OCI-LY7 (cell line): Measurements from ENCODE around the gene CCT7. TPM values are rescaled to one million over a fixed set of nuclear protein-coding genes. Genes with fewer than 3 reads are reported as not detected.

Source experiments
- BruUV-seq: library from RNA; stranded (reverse); fragments of 400-500 nt; replicated peaks from 2 replicates; lab custom pipeline; 2021; lab: Mats Ljungman, UMichigan
- CTCF ChIA-PET: fragments of 300-600 bp; sonication (Branson Sonifier 250); formaldehyde crosslinking; loops from one replicate; lab custom pipeline; 2022; ENCODE audit warnings: antibody characterized with exemption; ENCODE audit not compliant: unreplicated experiment; lab: Charles Lee
- POLR2A ChIA-PET: fragments of 300-600 bp; sonication (Branson Sonifier 250); formaldehyde crosslinking; loops from one replicate; lab custom pipeline; 2022; ENCODE audit warnings: antibody characterized with exemption; lab: Charles Lee
- DNase-seq: peaks from one replicate; pipeline ENCODE4 v3.0.0-alpha.2; 2015; ENCODE audit warnings: low spot score
- H2AFZ ChIP-seq: fragments of 200-600 bp; sonication (generic), shearing (Covaris generic); 2 replicates; pipeline ENCODE4 v1.6.1; 2014; ENCODE audit warnings: mild to moderate bottlenecking, antibody characterized with exemption, low read length, moderate library complexity
- H3K27ac ChIP-seq: fragments of 200-600 bp; sonication (generic); 2 replicates; pipeline ENCODE4 v1.5.1; 2014; ENCODE audit warnings: mixed run types, low read depth, mild to moderate bottlenecking, moderate library complexity, low read length, inconsistent platforms; ENCODE audit not compliant: poor library complexity, severe bottlenecking
- H3K36me3 ChIP-seq: fragments of 200-600 bp; sonication (generic); 2 replicates; pipeline ENCODE4 v1.6.1; 2014; ENCODE audit warnings: mild to moderate bottlenecking, antibody characterized with exemption, low read length, moderate library complexity, mixed read lengths; ENCODE audit not compliant: insufficient read depth
- H3K4me1 ChIP-seq: fragments of 200-600 bp; sonication (generic); 2 replicates; pipeline ENCODE4 v1.5.1; 2014; ENCODE audit warnings: mild to moderate bottlenecking, low read length; ENCODE audit not compliant: insufficient read depth, poor library complexity, severe bottlenecking
- H3K4me2 ChIP-seq: fragments of 200-600 bp; sonication (generic); 2 replicates; pipeline ENCODE4 v1.6.1; 2014; ENCODE audit warnings: mild to moderate bottlenecking, low read length
- H3K4me3 ChIP-seq: fragments of 200-600 bp; sonication (generic); 2 replicates; pipeline ENCODE4 v1.5.1; 2014; ENCODE audit warnings: mild to moderate bottlenecking, low read depth, low read length; ENCODE audit not compliant: poor library complexity, severe bottlenecking
- H3K79me2 ChIP-seq: fragments of 200-600 bp; sonication (generic); 2 replicates; pipeline ENCODE4 v1.6.1; 2016; ENCODE audit warnings: low read depth, mild to moderate bottlenecking, low read length, moderate library complexity, mixed read lengths; ENCODE audit not compliant: insufficient read depth
- H3K9me2 ChIP-seq: fragments of 200-600 bp; sonication (generic); 2 replicates; pipeline ENCODE4 v1.6.1; 2016; ENCODE audit warnings: mild to moderate bottlenecking, low read length, mixed read lengths; ENCODE audit not compliant: insufficient read depth
- H3K9me3 ChIP-seq: fragments of 200-600 bp; sonication (generic); 2 replicates; pipeline ENCODE4 v1.6.1; 2014; ENCODE audit warnings: mild to moderate bottlenecking, mixed run types, low read length, mixed read lengths
- H4K20me1 ChIP-seq: fragments of 200-600 bp; sonication (generic); 2 replicates; pipeline ENCODE4 v1.6.1; 2014; ENCODE audit warnings: mild to moderate bottlenecking, antibody characterized with exemption, low read length, moderate library complexity, mixed read lengths; ENCODE audit not compliant: insufficient read depth
- EZH2phosphoT487 ChIP-seq: fragments of 200-600 bp; sonication (generic); IDR thresholded peaks from 2 replicates; pipeline ENCODE4 v1.6.1; 2018; ENCODE audit warnings: low read depth, borderline replicate concordance, mild to moderate bottlenecking, mixed run types, antibody characterized with exemption, low read length, moderate library complexity, mixed read lengths
- intact Hi-C: fragments of 100-400 bp; cut with micrococcal nuclease; formaldehyde crosslinking; loops from one replicate; pipeline ENCODE4 v1.10.0; 2022; ENCODE audit not compliant: unreplicated experiment
- total RNA-seq, 2 experiments: library from RNA; depleted of rRNA in 1 of 2; stranded (reverse); fragments of >200 nt in 1 of 2; shearing (Covaris generic) in 1 of 2; gene quantifications; 2 replicates each; pipeline ENCODE4 v1.2.3, GENCODE V29; 2014 to 2022
- TF ChIP-seq, protein P1 (sequence below): fragments of 200-600 bp; sonication (generic); conservative IDR thresholded peaks from 2 replicates; pipeline ENCODE4 v1.5.1; 2014; ENCODE audit warnings: mild to moderate bottlenecking, antibody characterized with exemption, low read length, moderate library complexity, mixed read lengths

CCT7 gene
- total RNA-seq, 2 experiments from 2014 or later = 334 to 347 TPM

DNA sequence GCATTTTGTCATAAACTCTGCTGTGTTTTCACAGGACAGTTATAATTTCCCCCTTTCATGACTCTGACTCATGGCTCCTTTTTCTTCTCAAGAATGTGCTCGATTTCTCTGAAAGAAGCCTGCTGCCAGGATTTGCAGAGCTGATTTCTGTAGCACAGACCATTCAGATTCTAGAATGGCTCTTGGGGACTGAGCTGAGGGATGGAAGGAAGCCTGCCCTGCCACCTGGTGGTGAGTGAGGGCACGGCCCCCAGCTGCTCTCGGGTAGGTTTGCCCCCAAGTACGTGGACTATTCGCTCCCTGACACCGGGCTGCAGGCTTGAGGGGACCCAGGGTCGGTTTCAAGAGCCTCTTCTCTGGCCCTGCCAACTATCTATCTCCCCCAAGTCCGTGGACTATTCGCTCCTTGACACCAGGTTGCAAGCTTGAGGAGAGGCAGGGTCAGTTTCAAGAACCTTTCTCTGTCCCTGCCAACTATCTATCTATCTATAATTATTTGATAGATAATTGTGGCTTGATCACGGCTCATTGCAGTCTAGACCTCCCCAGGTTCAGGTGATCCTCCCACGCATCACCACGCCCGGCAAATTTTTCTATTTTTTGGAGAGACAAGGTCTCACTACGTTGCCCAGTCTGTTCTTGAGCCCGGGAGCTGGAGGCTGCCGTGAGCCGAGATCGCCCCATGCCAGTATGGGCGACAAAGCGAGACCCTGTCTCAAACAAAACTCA, 21.5 kb upstream of the CCT7 start:
- TF ChIP-seq, protein P1, sequence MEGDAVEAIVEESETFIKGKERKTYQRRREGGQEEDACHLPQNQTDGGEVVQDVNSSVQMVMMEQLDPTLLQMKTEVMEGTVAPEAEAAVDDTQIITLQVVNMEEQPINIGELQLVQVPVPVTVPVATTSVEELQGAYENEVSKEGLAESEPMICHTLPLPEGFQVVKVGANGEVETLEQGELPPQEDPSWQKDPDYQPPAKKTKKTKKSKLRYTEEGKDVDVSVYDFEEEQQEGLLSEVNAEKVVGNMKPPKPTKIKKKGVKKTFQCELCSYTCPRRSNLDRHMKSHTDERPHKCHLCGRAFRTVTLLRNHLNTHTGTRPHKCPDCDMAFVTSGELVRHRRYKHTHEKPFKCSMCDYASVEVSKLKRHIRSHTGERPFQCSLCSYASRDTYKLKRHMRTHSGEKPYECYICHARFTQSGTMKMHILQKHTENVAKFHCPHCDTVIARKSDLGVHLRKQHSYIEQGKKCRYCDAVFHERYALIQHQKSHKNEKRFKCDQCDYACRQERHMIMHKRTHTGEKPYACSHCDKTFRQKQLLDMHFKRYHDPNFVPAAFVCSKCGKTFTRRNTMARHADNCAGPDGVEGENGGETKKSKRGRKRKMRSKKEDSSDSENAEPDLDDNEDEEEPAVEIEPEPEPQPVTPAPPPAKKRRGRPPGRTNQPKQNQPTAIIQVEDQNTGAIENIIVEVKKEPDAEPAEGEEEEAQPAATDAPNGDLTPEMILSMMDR = peak; percentile 94
- TF ChIP-seq EZH2phosphoT487 = no peak
- intact Hi-C loops = loop anchor here (1.0 to 2.0 kb wide), 3 partner anchors 36 to 127 kb away; no protein-coding TSS in a partner anchor
- peaks cover 25% of the 10 kb centered on the region for H3K4me1 ChIP-seq
- 0 out of 2 replicates have a peak overlapping the region, but pooled peaks have one; percentile 3 for H3K4me2 ChIP-seq
- peaks cover 30% of the 10 kb centered on the region for H3K79me2 ChIP-seq
- H2AFZ ChIP-seq = peak overlapping the region; percentile 69; the same call in 1 of the 2 replicates
- H3K4me3 ChIP-seq = no peak overlapping the region
- H4K20me1 ChIP-seq = no peaks in the 10 kb centered on the region
- no peaks in the 10 kb centered on the region for H3K9me3 ChIP-seq
- POLR2A ChIA-PET = interaction anchor here (0.6 to 1.6 kb wide), 11 partner anchors 8 to 130 kb away, joined by 3 to 4 read pairs (median 3); partner anchors contain the start of genes CCT7 and PRADC1
- peak; percentile 79 for DNase-seq
- CTCF ChIA-PET = interaction anchor here (0.6 to 1.3 kb wide), 6 partner anchors 13 to 129 kb away, joined by 3 to 6 read pairs (median 4); partner anchors contain the start of gene PRADC1
- no peaks in the 10 kb centered on the region for H3K9me2 ChIP-seq
- no peaks in the 10 kb centered on the region for H3K36me3 ChIP-seq
- no peak overlapping the region for H3K27ac ChIP-seq
- no TSS peak for BruUV-seq

DNA sequence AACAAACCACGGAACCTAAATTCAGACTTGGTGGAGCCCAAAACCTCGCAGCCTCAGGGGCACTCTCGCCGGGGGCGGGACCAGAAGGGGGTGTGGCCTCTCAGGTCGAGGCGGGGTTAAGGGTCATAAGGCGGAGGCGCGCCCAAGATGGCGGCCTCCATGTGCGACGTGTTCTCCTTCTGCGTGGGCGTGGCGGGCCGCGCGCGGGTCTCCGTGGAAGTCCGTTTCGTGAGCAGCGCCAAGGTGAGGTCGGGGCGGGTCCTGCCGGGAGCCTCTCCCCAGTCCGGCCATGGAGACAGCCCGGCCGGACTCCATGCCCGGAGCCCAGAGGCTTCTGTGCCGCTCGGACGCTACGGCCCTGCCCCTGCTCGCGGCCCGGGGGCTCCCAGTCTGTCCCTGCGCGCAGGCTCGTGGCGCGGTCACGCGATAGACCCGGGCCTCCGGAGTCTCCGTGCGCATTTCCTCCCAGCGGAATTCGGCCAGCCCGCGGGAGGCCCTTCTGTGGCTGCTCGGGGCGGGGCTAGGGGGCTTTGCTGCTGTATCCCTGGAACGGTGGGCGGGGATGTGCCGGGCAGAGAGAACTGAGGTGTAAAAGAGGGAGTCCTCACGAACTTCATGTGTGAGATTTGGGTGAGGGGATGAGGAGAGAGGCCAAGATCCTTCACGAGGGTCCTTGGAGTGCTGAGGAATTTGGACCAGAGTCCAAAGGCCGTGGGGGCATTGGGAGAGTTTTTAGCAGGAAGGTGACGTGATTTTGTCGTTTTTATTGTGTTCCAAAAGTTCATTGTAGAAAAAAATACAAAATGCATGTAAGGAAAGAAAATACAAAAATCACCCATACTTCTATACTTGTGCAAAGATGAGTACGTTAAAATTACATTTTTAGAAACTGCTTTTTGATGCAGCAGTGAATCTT, 19.7 kb upstream of the CCT7 start, which contains the start of gene SMYD5:
Gene SMYD5, plus strand, starts transcription at position 126 of the 916 bp plus-strand sequence. Its CDS starts 22 bp downstream, at position 148.
- ChIA-PET CTCF (interaction anchor here (0.9 kb wide), 1 partner anchor 129 kb away, joined by 3 read pairs; no protein-coding TSS in a partner anchor), POLR2A (interaction anchor here (0.7 to 1.4 kb wide), 6 partner anchors 14 to 176 kb away, joined by 3 to 5 read pairs (median 3); partner anchors contain the start of gene CCT7)
- peak within 1 kb of the TSS; percentile 39 for H3K27ac ChIP-seq
- intact Hi-C loops = loop anchor here (1.0 kb wide), 2 partner anchors 20 to 70 kb away; partner anchors contain the start of genes CCT7 and FBXO41
- no peaks in the 10 kb centered on the region for H3K9me3 ChIP-seq
- H3K4me2 ChIP-seq = peak within 1 kb of the TSS; percentile 89
- H3K4me1 ChIP-seq = peaks cover 25% of the 10 kb centered on the region
- DNase-seq = peak; percentile 90
- H4K20me1 ChIP-seq = no peaks in the 10 kb centered on the region
- peak within 1 kb of the TSS; percentile 95 for H3K4me3 ChIP-seq
- no peaks in the 10 kb centered on the region for H3K9me2 ChIP-seq
- no peak for TF ChIP-seq EZH2phosphoT487
- TF ChIP-seq, protein P1 = no peak
- peak within 1 kb of the TSS; percentile 78 for H2AFZ ChIP-seq
- peaks cover 35% of the 10 kb centered on the region for H3K79me2 ChIP-seq
- TSS peak; percentile 69 for BruUV-seq
- H3K36me3 ChIP-seq = 0 out of 2 replicates have a peak, but pooled peaks cover 8% of the 10 kb centered on the region
